IMR-90 (cell line): ENCODE data around the gene ZNF480. TPM values are rescaled to one million over a fixed set of nuclear protein-coding genes. Genes with fewer than 3 reads are reported as not detected.

Experiments
- ATAC-seq: fragments of 200-7000 bp; cut with Tn5 transposase; 2 replicates; pipeline ENCODE4 v1.9.1; 2020; ENCODE audit warnings: low read depth, mild to moderate bottlenecking, moderate library complexity
- BruUV-seq: library from RNA; stranded (reverse); fragments of 400-500 nt; replicated peaks from 2 replicates; lab custom pipeline; 2021; lab: Mats Ljungman, UMichigan
- CTCF ChIA-PET: fragments of 300-600 bp; formaldehyde crosslinking; extraction: SDS; loops from one replicate; lab custom pipeline; 2021; ENCODE audit warnings: antibody characterized with exemption; lab: Yijun Ruan, JAX
- POLR2A ChIA-PET: fragments of 300-600 bp; sonication (Branson Sonifier 250); formaldehyde crosslinking; loops from one replicate; lab custom pipeline; 2022; ENCODE audit warnings: antibody characterized with exemption; ENCODE audit not compliant: unreplicated experiment; lab: Charles Lee
- DNase-seq: peaks from one replicate; pipeline ENCODE4 v3.0.0; 2013
- H2AFZ ChIP-seq: replicated peaks from 2 replicates; pipeline ENCODE3; 2013; ENCODE audit warnings: low read length, mild to moderate bottlenecking; ENCODE audit not compliant: poor library complexity
- H2AK5ac ChIP-seq: 2 replicates; pipeline ENCODE4 v1.6.1; 2013; ENCODE audit warnings: low read depth, low read length, inconsistent platforms
- H2AK9ac ChIP-seq: replicated peaks from 2 replicates; pipeline ENCODE3; 2013; ENCODE audit warnings: mild to moderate bottlenecking, low read depth, low read length, moderate library complexity; ENCODE audit not compliant: poor library complexity
- H2BK120ac ChIP-seq: 2 replicates; pipeline ENCODE4 v1.6.1; 2013; ENCODE audit warnings: low read depth, low read length, inconsistent platforms
- H2BK15ac ChIP-seq: 3 replicates; pipeline ENCODE4 v1.6.1; 2013; ENCODE audit warnings: low read depth, low read length, inconsistent platforms
- H2BK20ac ChIP-seq: 2 replicates; pipeline ENCODE4 v1.6.1; 2013; ENCODE audit warnings: low read depth, mild to moderate bottlenecking, inconsistent platforms, low read length, moderate library complexity
- H2BK5ac ChIP-seq: 2 replicates; pipeline ENCODE4 v1.6.1; 2013; ENCODE audit warnings: mild to moderate bottlenecking, low read depth, low read length, inconsistent platforms; ENCODE audit not compliant: poor library complexity, severe bottlenecking
- H3K14ac ChIP-seq: replicated peaks from 2 replicates; pipeline ENCODE4 v1.6.1; 2013; ENCODE audit warnings: low read depth, low read length, inconsistent platforms
- H3K18ac ChIP-seq: 2 replicates; pipeline ENCODE4 v1.6.1; 2013; ENCODE audit warnings: low read depth, low read length, control low read depth
- H3K23ac ChIP-seq: 2 replicates; pipeline ENCODE4 v1.6.1; 2013; ENCODE audit warnings: low read depth, low read length, inconsistent platforms
- H3K27ac ChIP-seq: 2 replicates; pipeline ENCODE4 v1.5.1; 2013; ENCODE audit warnings: mild to moderate bottlenecking, control low read depth, low read length; ENCODE audit not compliant: insufficient read depth
- H3K27me3 ChIP-seq: 2 replicates; pipeline ENCODE4 v1.6.1; 2013; ENCODE audit warnings: low read length; ENCODE audit not compliant: control insufficient read depth, insufficient read depth
- H3K36me3 ChIP-seq: 2 replicates; pipeline ENCODE4 v1.6.1; 2013; ENCODE audit warnings: low read length, mixed read lengths; ENCODE audit not compliant: control insufficient read depth, insufficient read depth
- H3K4ac ChIP-seq: 2 replicates; pipeline ENCODE4 v1.6.1; 2013; ENCODE audit warnings: low read depth, low read length, inconsistent platforms
- H3K4me1 ChIP-seq: 2 replicates; pipeline ENCODE4 v1.6.1; 2013; ENCODE audit warnings: low read length, mixed read lengths; ENCODE audit not compliant: control insufficient read depth, insufficient read depth
- H3K4me2 ChIP-seq: 2 replicates; pipeline ENCODE4 v1.6.1; 2013; ENCODE audit warnings: low read depth, mild to moderate bottlenecking, control low read depth, low read length, moderate library complexity
- H3K4me3 ChIP-seq: 2 replicates; pipeline ENCODE4 v1.5.1; 2013; ENCODE audit warnings: low read depth, mild to moderate bottlenecking, control low read depth, low read length, moderate library complexity; ENCODE audit not compliant: insufficient read depth
- H3K56ac ChIP-seq: 2 replicates; pipeline ENCODE4 v1.6.1; 2013; ENCODE audit warnings: low read length, inconsistent platforms; ENCODE audit not compliant: insufficient read depth; ENCODE audit errors: extremely low read depth
- H3K79me1 ChIP-seq, 2 experiments: 2 replicates each; pipeline ENCODE4 v1.6.1; 2013; ENCODE audit warnings: low read length in 2 of 2, inconsistent platforms in 1 of 2, low read depth in 1 of 2
- H3K9ac ChIP-seq: 2 replicates; pipeline ENCODE4 v1.6.1; 2013; ENCODE audit warnings: low read depth, low read length, control low read depth
- H3K9me1 ChIP-seq: 2 replicates; pipeline ENCODE4 v1.6.1; 2013; ENCODE audit warnings: low read length, inconsistent platforms; ENCODE audit not compliant: insufficient read depth
- H3K9me3 ChIP-seq: 2 replicates; pipeline ENCODE4 v1.6.1; 2013; ENCODE audit warnings: low read length; ENCODE audit not compliant: control insufficient read depth, insufficient read depth
- H4K20me1 ChIP-seq: 2 replicates; pipeline ENCODE4 v1.6.1; 2013; ENCODE audit warnings: low read length, inconsistent platforms; ENCODE audit not compliant: insufficient read depth
- H4K5ac ChIP-seq: 2 replicates; pipeline ENCODE4 v1.6.1; 2013; ENCODE audit warnings: mild to moderate bottlenecking, low read depth, low read length, control low read depth
- H4K8ac ChIP-seq, 2 experiments: 2 replicates each; pipeline ENCODE4 v1.6.1; 2013; ENCODE audit warnings: low read depth in 2 of 2, low read length in 2 of 2, control low read depth in 1 of 2, inconsistent platforms in 1 of 2
- H4K91ac ChIP-seq: 2 replicates; pipeline ENCODE4 v1.6.1; 2013; ENCODE audit warnings: low read depth, low read length, inconsistent platforms; ENCODE audit not compliant: insufficient read depth
- CEBPB ChIP-seq: IDR thresholded peaks from 2 replicates; pipeline ENCODE4 v1.6.1; 2012; ENCODE audit warnings: low read depth, low read length, improper control_type of control experiment
- CHD1 ChIP-seq: IDR thresholded peaks from 2 replicates; pipeline ENCODE4 v1.6.1; 2012; ENCODE audit warnings: low read depth, low read length, improper control_type of control experiment
- FOS ChIP-seq: fragments of 150-350 bp; IDR thresholded peaks from 2 replicates; pipeline ENCODE4 v1.6.1; 2016; ENCODE audit warnings: low read depth, low read length
- MAFK ChIP-seq: IDR thresholded peaks from 2 replicates; pipeline ENCODE4 v1.6.1; 2012; ENCODE audit warnings: low read depth, low read length, improper control_type of control experiment
- MAZ ChIP-seq: IDR thresholded peaks from 2 replicates; pipeline ENCODE4 v1.6.1; 2012; ENCODE audit warnings: low read depth, mild to moderate bottlenecking, low read length, improper control_type of control experiment, moderate library complexity, borderline replicate concordance
- NFE2L2 ChIP-seq: fragments of 150-350 bp; IDR thresholded peaks from 2 replicates; pipeline ENCODE4 v1.6.1; 2016; ENCODE audit warnings: low read depth, mild to moderate bottlenecking, low read length
- POLR2A ChIP-seq: IDR thresholded peaks from 2 replicates; pipeline ENCODE4 v1.6.1; 2012; ENCODE audit warnings: mild to moderate bottlenecking, low read depth, low read length
- RFX5 ChIP-seq: IDR thresholded peaks from 2 replicates; pipeline ENCODE4 v1.8.0; 2012; ENCODE audit warnings: low read depth, mild to moderate bottlenecking, low read length, moderate library complexity
- SMC3 ChIP-seq: fragments of 150-350 bp; IDR thresholded peaks from 2 replicates; pipeline ENCODE4 v1.6.1; 2016; ENCODE audit warnings: low read depth, mild to moderate bottlenecking, antibody characterized with exemption, low read length, moderate library complexity
- USF2 ChIP-seq: fragments of 150-350 bp; IDR thresholded peaks from 2 replicates; pipeline ENCODE4 v1.6.1; 2017; ENCODE audit warnings: mild to moderate bottlenecking, antibody characterized with exemption, low read length, low read depth
- WGBS, 2 experiments: methylation state at CpG; one replicate each; pipeline versions ENCODE4 v1.1.5 to v1.1.7; 2013; ENCODE audit warnings: missing lambda C conversion rate in 2 of 2; ENCODE audit not compliant: insufficient read length in 1 of 2; ENCODE audit errors: extremely low coverage in 2 of 2; 5-methylcytosine and 5-hydroxymethylcytosine counted together
- dilution Hi-C: fragments of 300-500 bp; cut with HindIII; formaldehyde crosslinking; loops from one replicate; pipeline ENCODE4 v1.14.3; 2018; ENCODE audit warnings: low sequenced_read_pairs; ENCODE audit not compliant: unreplicated experiment
- in situ Hi-C: fragments of 300-500 bp; cut with MboI; formaldehyde crosslinking; loops from 3 replicates; pipeline ENCODE4 v1.14.3; 2019; ENCODE audit warnings: low sequenced_read_pairs, inconsistent platforms, mixed read lengths
- intact Hi-C: fragments of 100-400 bp; cut with micrococcal nuclease; formaldehyde crosslinking; loops from 2 replicates; pipeline ENCODE4 v1.10.0; 2022
- polyA plus RNA-seq, 3 experiments: library from polyadenylated mRNA; depleted of rRNA; stranded (reverse); fragments of >200 nt; gene quantifications; 2 replicates each; pipeline ENCODE4 v1.2.3, GENCODE V29; 2012; ENCODE audit warnings: low replicate concordance in 1 of 3
- total RNA-seq: library from RNA; depleted of rRNA; stranded (reverse); fragments of >200 nt; gene quantifications from 2 replicates; pipeline ENCODE4 v1.2.3, GENCODE V29; 2012
- TF ChIP-seq, protein P1 (sequence below): conservative IDR thresholded peaks from 2 replicates; pipeline ENCODE4 v1.5.1; 2012; ENCODE audit warnings: mild to moderate bottlenecking, low read depth, low read length, improper control_type of control experiment

Gene ZNF480
- total and polyA plus RNA-seq, 2 of the 4 experiments (the other 2 are of a cell fraction) = 6.3 to 10.9 TPM

DNA sequence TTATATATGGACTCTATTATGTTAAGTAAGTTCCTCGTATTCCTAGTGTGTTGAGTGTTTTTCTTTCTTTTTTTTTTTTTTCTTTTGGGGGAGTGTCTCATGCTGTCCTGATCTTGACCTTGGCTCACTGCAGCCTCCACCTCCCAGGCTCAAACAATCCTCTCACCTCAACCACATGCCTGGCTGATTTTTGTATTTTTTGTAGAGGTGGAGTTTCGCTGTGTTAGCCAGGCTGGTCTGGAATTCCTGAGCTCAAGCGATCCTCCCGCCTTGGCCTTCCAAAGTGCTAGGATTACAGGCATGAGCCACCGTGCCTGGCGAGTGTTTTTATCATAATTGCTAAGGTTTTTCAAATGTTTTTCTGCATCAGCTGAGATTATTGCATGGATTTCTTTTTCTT is 10.7 kb upstream of the ZNF480 start:
- Histone ChIP-seq H3K36me3 (peaks cover 44% of the 10 kb centered on the region), H3K4me3 (no peak overlapping the region), H3K9me1 (no peaks in the 10 kb centered on the region), H2AK9ac (no peak overlapping the region), H3K4me2 (no peak overlapping the region), H4K5ac (no peak overlapping the region), H2AFZ (no peak overlapping the region), H3K9me3 (peaks cover 5% of the 10 kb centered on the region), H3K18ac (no peak overlapping the region), H3K23ac (no peak overlapping the region), H3K79me1 (peaks cover 3 to 5% of the 10 kb centered on the region in 2 experiments; a peak in 2 of 4 replicates), H3K4ac (no peak overlapping the region), H2BK15ac (no peak overlapping the region), H2BK5ac (no peak overlapping the region), H3K27ac (no peak overlapping the region), H4K91ac (no peak overlapping the region), H4K8ac (no peak overlapping the region), H2BK20ac (no peak overlapping the region), H3K27me3 (no peaks in the 10 kb centered on the region), H4K20me1 (no peaks in the 10 kb centered on the region), H3K56ac (no peak overlapping the region), H3K9ac (no peak overlapping the region), H3K4me1 (no peaks in the 10 kb centered on the region), H2AK5ac (no peak overlapping the region), H2BK120ac (no peak overlapping the region), H3K14ac (no peak overlapping the region)
- intact Hi-C loops (no loop called here), dilution Hi-C loops (no loop called here), in situ Hi-C loops (no loop called here)
- TF ChIP-seq FOS = no peak
- TF ChIP-seq, protein P1, sequence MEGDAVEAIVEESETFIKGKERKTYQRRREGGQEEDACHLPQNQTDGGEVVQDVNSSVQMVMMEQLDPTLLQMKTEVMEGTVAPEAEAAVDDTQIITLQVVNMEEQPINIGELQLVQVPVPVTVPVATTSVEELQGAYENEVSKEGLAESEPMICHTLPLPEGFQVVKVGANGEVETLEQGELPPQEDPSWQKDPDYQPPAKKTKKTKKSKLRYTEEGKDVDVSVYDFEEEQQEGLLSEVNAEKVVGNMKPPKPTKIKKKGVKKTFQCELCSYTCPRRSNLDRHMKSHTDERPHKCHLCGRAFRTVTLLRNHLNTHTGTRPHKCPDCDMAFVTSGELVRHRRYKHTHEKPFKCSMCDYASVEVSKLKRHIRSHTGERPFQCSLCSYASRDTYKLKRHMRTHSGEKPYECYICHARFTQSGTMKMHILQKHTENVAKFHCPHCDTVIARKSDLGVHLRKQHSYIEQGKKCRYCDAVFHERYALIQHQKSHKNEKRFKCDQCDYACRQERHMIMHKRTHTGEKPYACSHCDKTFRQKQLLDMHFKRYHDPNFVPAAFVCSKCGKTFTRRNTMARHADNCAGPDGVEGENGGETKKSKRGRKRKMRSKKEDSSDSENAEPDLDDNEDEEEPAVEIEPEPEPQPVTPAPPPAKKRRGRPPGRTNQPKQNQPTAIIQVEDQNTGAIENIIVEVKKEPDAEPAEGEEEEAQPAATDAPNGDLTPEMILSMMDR = no peak
- no peak for TF ChIP-seq USF2
- TF ChIP-seq POLR2A = no peak
- TF ChIP-seq RFX5 = no peak
- TF ChIP-seq MAFK = no peak
- TF ChIP-seq SMC3 = no peak
- no peak for TF ChIP-seq NFE2L2
- no peak for TF ChIP-seq CHD1
- no peak for TF ChIP-seq CEBPB
- no peak for TF ChIP-seq MAZ
- no TSS peak for BruUV-seq
- ChIA-PET CTCF (no interaction called here), POLR2A (no interaction called here)
- WGBS, 2 experiments = 100% methylated on average over 3 of the region's 6 CpGs; no CpG with 5 or more reads in 1 of the 2 experiments
- ATAC-seq = no peak
- DNase-seq = no peak
